HG02623 (cell line): Measurements from ENCODE around the gene PSME3IP1.

Experiments
- ATAC-seq: cut with Tn5 transposase; IDR thresholded peaks from one replicate; pipeline ENCODE4 v1.9.1; 2021; ENCODE audit warnings: moderate library complexity; ENCODE audit not compliant: unreplicated experiment

Gene PSME3IP1

GRCh38 chr16:57104706-57105105, 81.1 kb downstream of the PSME3IP1 start:
- no peak for ATAC-seq

- no peak for ATAC-seq
Observed at GRCh38 chr16:57102888-57103851, 82.7 kb downstream of the PSME3IP1 start.
